SK-N-MC (cell line): Measurements from ENCODE around the gene CDS1.
"Not testable (repeated sequence)": the region's sequence is repeated elsewhere in the genome, so short reads cannot be mapped to it uniquely, and the experiment has no call there.

Experiments used
- DNase-seq: peaks from one replicate; pipeline ENCODE4 v3.0.0-alpha.2; 2011; ENCODE audit warnings: low read depth, low spot score
- H3K27ac ChIP-seq: fragments of 200-600 bp; sonication (generic); 2 replicates; pipeline ENCODE4 v1.5.1; 2016; ENCODE audit warnings: mixed run types
- H3K36me3 ChIP-seq: fragments of 200-600 bp; sonication (generic); 2 replicates; pipeline ENCODE4 v1.6.1; 2017; ENCODE audit warnings: antibody characterized with exemption, low read length, mixed read lengths; ENCODE audit not compliant: insufficient read depth
- H3K4me3 ChIP-seq: fragments of 200-600 bp; sonication (generic); 2 replicates; pipeline ENCODE4 v1.5.1; 2016
- H3K9ac ChIP-seq: fragments of 200-600 bp; sonication (generic); 2 replicates; pipeline ENCODE4 v1.8.0; 2017; ENCODE audit warnings: mixed run types, mixed read lengths; ENCODE audit not compliant: insufficient read length
- H3K9me3 ChIP-seq: fragments of 200-600 bp; sonication (generic); 2 replicates; pipeline ENCODE4 v1.6.1; 2017; ENCODE audit warnings: low read depth, mild to moderate bottlenecking, antibody characterized with exemption, low read length, moderate library complexity, mixed read lengths
- EZH2 ChIP-seq: fragments of 200-600 bp; sonication (generic); IDR thresholded peaks from one replicate; pipeline ENCODE4 v1.6.1; 2017; ENCODE audit warnings: antibody characterized with exemption
- FOXP2 ChIP-seq: optimal IDR thresholded peaks from 2 replicates; pipeline ENCODE3; 2011; ENCODE audit warnings: mild to moderate bottlenecking, moderate library complexity; ENCODE audit not compliant: insufficient read depth; ENCODE audit errors: extremely low read length, control extremely low read depth
- POLR2AphosphoS5 ChIP-seq: IDR thresholded peaks from 2 replicates; pipeline ENCODE4 v1.6.1; 2012; ENCODE audit warnings: mild to moderate bottlenecking, low read depth, low read length, borderline replicate concordance

CDS1 gene

GRCh38 chr4:84582988-84583875 is at the start of gene CDS1:
Gene CDS1 (plus strand): TSS chr4:84583127. CDS start chr4:84583402, 275 bp downstream.
- H3K9me3 ChIP-seq, result no peaks in the 10 kb centered on the region
- peak within 1 kb of the TSS; percentile 90 for H3K4me3 ChIP-seq
- H3K27ac ChIP-seq, result no peak within 1 kb of the TSS
- H3K36me3 ChIP-seq, result no peaks in the 10 kb centered on the region
- peak within 1 kb of the TSS; percentile 70 for H3K9ac ChIP-seq
- no peak for DNase-seq
- no peak for TF ChIP-seq EZH2
- TF ChIP-seq POLR2AphosphoS5, result no peak; the same call in 1 of the 2 replicates
- TF ChIP-seq FOXP2, result no peak

GRCh38 chr4:84535901-84536300 is 47.0 kb upstream of the CDS1 start:
- H3K4me3 ChIP-seq, result no peak overlapping the region
- no peak for TF ChIP-seq FOXP2
- no peak for TF ChIP-seq EZH2
- no peak for TF ChIP-seq POLR2AphosphoS5
- H3K9ac ChIP-seq, result no peak overlapping the region
- no peaks in the 10 kb centered on the region for H3K36me3 ChIP-seq
- no peak overlapping the region for H3K27ac ChIP-seq
- H3K9me3 ChIP-seq, result no peaks in the 10 kb centered on the region
- DNase-seq, result no peak

GRCh38 chr4:84545093-84545492 is 37.8 kb upstream of the CDS1 start:
- Histone ChIP-seq H3K9me3 (no peaks in the 10 kb centered on the region), H3K9ac (no peak overlapping the region), H3K27ac (no peak overlapping the region), H3K4me3 (no peak overlapping the region), H3K36me3 (no peaks in the 10 kb centered on the region)
- no peak for DNase-seq
- TF ChIP-seq EZH2 (no peak), POLR2AphosphoS5 (no peak)

DNA sequence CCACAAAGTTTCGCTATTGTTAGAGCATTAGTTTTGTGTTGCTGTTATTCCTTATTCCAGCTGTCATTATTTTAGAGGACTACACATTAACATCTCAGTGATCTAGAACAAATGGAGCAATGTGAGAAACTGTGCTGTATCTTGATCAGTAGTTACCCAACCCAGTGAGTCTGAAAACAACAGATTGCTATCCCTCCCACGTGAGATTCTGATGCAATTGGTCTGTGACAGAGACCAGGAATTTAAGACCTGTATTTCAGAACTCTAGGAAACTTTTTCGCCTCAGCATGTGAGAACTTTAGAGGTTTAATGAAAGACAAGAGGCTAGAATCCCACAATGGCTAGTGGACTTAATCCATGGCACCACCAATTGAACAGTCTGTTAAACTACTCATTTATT is 35.7 kb upstream of the CDS1 start:
- H3K36me3 ChIP-seq, result no peaks in the 10 kb centered on the region
- DNase-seq, result no peak
- H3K4me3 ChIP-seq, result no peak overlapping the region
- no peak overlapping the region for H3K9ac ChIP-seq
- TF ChIP-seq FOXP2, result no peak
- TF ChIP-seq POLR2AphosphoS5, result no peak
- no peak for TF ChIP-seq EZH2
- no peak overlapping the region for H3K27ac ChIP-seq
- no peaks in the 10 kb centered on the region for H3K9me3 ChIP-seq

DNA sequence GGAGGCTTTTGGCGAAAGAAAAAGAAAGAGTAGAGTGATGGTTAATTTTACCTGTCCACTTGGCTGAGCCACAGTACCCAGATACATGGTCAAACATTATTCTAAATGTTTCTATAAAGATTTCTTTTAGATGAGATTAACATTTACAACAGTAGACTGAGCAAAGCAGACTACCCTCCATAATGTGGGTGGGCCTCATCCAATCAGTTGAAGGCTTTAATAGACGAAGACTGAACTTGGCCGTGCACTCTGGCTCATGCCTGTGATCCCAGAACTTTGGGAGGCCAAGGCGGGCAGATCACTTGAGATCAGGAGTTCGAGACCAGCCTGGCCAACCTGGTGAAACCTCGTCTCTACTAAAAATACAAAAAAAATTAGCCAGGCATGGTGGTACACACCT is 33.7 kb upstream of the CDS1 start:
- not testable (repeated sequence) for H3K4me3 ChIP-seq, DNase-seq, H3K9me3 ChIP-seq, H3K9ac ChIP-seq, H3K36me3 ChIP-seq, H3K27ac ChIP-seq

- Histone ChIP-seq H3K27ac (no peak overlapping the region), H3K36me3 (no peaks in the 10 kb centered on the region), H3K4me3 (no peak overlapping the region), H3K9me3 (no peaks in the 10 kb centered on the region), H3K9ac (no peak overlapping the region)
- TF ChIP-seq FOXP2, result no peak
- TF ChIP-seq POLR2AphosphoS5, result no peak
- no peak for TF ChIP-seq EZH2
- no peak for DNase-seq
These were observed 20.8 kb upstream of the CDS1 start for GRCh38 chr4:84562156-84562555.

DNA sequence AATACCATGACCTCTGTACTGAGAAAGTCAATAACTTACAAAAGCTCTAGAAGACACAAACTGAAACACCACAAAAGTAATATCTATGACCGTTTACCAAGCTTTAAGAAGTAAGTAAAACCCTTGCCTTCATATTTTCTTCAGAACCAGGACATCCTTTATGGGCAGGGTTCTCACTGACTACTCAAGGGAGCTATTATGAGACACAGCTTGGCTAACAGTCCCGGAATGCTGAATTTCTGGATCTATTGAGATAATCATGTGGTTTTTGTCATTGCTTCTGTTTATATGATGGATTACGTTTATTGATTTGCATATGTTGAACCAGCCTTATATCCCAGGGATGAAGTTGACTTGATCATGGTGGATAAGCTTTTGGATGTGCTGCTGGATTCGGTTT is 19.9 kb upstream of the CDS1 start:
- no peak overlapping the region for H3K9ac ChIP-seq
- H3K4me3 ChIP-seq, result no peak overlapping the region
- H3K36me3 ChIP-seq, result no peaks in the 10 kb centered on the region
- H3K9me3 ChIP-seq, result no peaks in the 10 kb centered on the region
- TF ChIP-seq POLR2AphosphoS5 (no peak), FOXP2 (no peak), EZH2 (no peak)
- DNase-seq, result no peak
- H3K27ac ChIP-seq, result no peak overlapping the region

- TF ChIP-seq EZH2 (no peak), FOXP2 (no peak), POLR2AphosphoS5 (no peak)
- Histone ChIP-seq H3K4me3 (no peak overlapping the region), H3K9ac (no peak overlapping the region), H3K9me3 (no peaks in the 10 kb centered on the region), H3K27ac (no peak overlapping the region), H3K36me3 (no peaks in the 10 kb centered on the region)
- no peak for DNase-seq
These were observed 17.0 kb upstream of the CDS1 start for GRCh38 chr4:84565951-84566350.

DNA sequence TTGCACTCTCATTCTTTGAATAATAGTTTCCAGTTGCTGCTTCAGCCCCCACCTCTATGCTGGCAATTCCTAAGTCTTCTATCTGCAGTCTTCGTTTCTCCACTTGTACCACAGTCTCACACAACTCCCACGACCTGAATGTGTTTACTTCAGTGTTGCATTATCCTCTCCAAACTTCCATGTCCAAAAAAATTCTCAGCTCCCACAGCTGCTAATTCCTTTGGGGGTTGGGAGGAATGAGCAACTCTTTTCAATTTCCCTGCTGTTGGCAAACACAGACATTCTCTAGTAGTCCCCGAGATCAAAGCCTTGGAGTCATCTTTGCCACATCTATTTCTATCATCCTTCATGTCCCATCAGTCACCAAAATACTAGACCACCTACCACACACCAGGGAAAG is 14.4 kb upstream of the CDS1 start:
- Histone ChIP-seq H3K4me3 (no peak overlapping the region), H3K36me3 (no peaks in the 10 kb centered on the region), H3K27ac (no peak overlapping the region), H3K9me3 (no peaks in the 10 kb centered on the region), H3K9ac (no peak overlapping the region)
- no peak for DNase-seq
- TF ChIP-seq FOXP2 (no peak), POLR2AphosphoS5 (no peak), EZH2 (no peak)
